Neuronal stem cell (in vitro differentiated cells): ENCODE results near the gene GTSE1.

Experiments used
- DNase-seq: peaks from one replicate; pipeline ENCODE4 v3.0.0-alpha.2; 2013; ENCODE audit warnings: low spot score
- H2AFZ ChIP-seq: one replicate; pipeline ENCODE4 v1.6.1; 2013; ENCODE audit warnings: mild to moderate bottlenecking, low read length, inconsistent platforms
- H2AK5ac ChIP-seq: 2 replicates; pipeline ENCODE4 v1.6.1; 2013; ENCODE audit warnings: low read depth, mild to moderate bottlenecking, inconsistent platforms, low read length, moderate library complexity, mixed read lengths
- H2BK120ac ChIP-seq: 2 replicates; pipeline ENCODE4 v1.6.1; 2013; ENCODE audit warnings: low read depth, mild to moderate bottlenecking, inconsistent platforms, low read length, moderate library complexity, mixed read lengths
- H2BK12ac ChIP-seq: one replicate; pipeline ENCODE4 v1.6.1; 2013; ENCODE audit warnings: low read length, inconsistent platforms
- H2BK15ac ChIP-seq: 2 replicates; pipeline ENCODE4 v1.6.1; 2013; ENCODE audit warnings: mild to moderate bottlenecking, low read length, inconsistent platforms, mixed read lengths
- H2BK5ac ChIP-seq: one replicate; pipeline ENCODE4 v1.6.1; 2013; ENCODE audit warnings: inconsistent platforms, mild to moderate bottlenecking, low read length, moderate library complexity
- H3K14ac ChIP-seq: one replicate; pipeline ENCODE4 v1.6.1; 2013; ENCODE audit warnings: low read length, inconsistent platforms
- H3K18ac ChIP-seq: 2 replicates; pipeline ENCODE4 v1.6.1; 2013; ENCODE audit warnings: low read length, inconsistent platforms
- H3K23ac ChIP-seq: 2 replicates; pipeline ENCODE4 v1.6.1; 2013; ENCODE audit warnings: low read depth, mild to moderate bottlenecking, mixed read lengths, low read length, inconsistent platforms; ENCODE audit not compliant: poor library complexity
- H3K27ac ChIP-seq: replicated peaks from 3 replicates; pipeline ENCODE4 v1.5.1; 2013; ENCODE audit warnings: low read length, inconsistent platforms
- H3K27me3 ChIP-seq, 3 experiments: 2 replicates each; pipeline ENCODE4 v1.6.1; 2013; ENCODE audit warnings: low read length in 3 of 3, mild to moderate bottlenecking in 2 of 3, inconsistent platforms in 1 of 3, low read depth in 1 of 3, mixed read lengths in 1 of 3, moderate library complexity in 1 of 3; ENCODE audit not compliant: control insufficient read depth in 3 of 3, insufficient read depth in 3 of 3
- H3K36me3 ChIP-seq, 2 donors: replicated peaks in 1 of 2; 2 replicates each; pipeline ENCODE4 v1.6.1; 2013; ENCODE audit warnings: low read length in 2 of 2; ENCODE audit not compliant: control insufficient read depth in 2 of 2, insufficient read depth in 2 of 2
- H3K4ac ChIP-seq: 2 replicates; pipeline ENCODE4 v1.6.1; 2013; ENCODE audit warnings: inconsistent platforms, mild to moderate bottlenecking, low read length, moderate library complexity
- H3K4me1 ChIP-seq, 2 donors: 1 replicate in 1 of 2; 2 replicates in 1 of 2; pipeline ENCODE4 v1.6.1; 2013; ENCODE audit warnings: low read length in 2 of 2, low read depth in 1 of 2; ENCODE audit not compliant: control insufficient read depth in 2 of 2, insufficient read depth in 1 of 2
- H3K4me2 ChIP-seq: one replicate; pipeline ENCODE4 v1.6.1; 2013; ENCODE audit warnings: mild to moderate bottlenecking, low read length, inconsistent platforms; ENCODE audit not compliant: insufficient read depth, poor library complexity, severe bottlenecking
- H3K4me3 ChIP-seq, 2 donors: 2 replicates each; pipeline ENCODE4 v1.5.1; 2013; ENCODE audit warnings: low read length in 2 of 2, mild to moderate bottlenecking in 2 of 2, inconsistent platforms in 1 of 2, moderate library complexity in 1 of 2
- H3K79me1 ChIP-seq: one replicate; pipeline ENCODE4 v1.6.1; 2013; ENCODE audit warnings: low read depth, mild to moderate bottlenecking, inconsistent platforms, low read length, moderate library complexity
- H3K9ac ChIP-seq: one replicate; pipeline ENCODE4 v1.6.1; 2013; ENCODE audit warnings: mild to moderate bottlenecking, low read depth, low read length, inconsistent platforms; ENCODE audit not compliant: poor library complexity
- H3K9me3 ChIP-seq, 2 donors: replicated peaks in 1 of 2; 2 replicates each; pipeline versions ENCODE3 to v1.6.1; 2013; ENCODE audit warnings: low read length in 2 of 2, mild to moderate bottlenecking in 2 of 2, inconsistent platforms in 1 of 2, low read depth in 1 of 2, mixed read lengths in 1 of 2, moderate library complexity in 1 of 2; ENCODE audit not compliant: control insufficient read depth in 2 of 2, insufficient read depth in 1 of 2
- H4K8ac ChIP-seq: one replicate; pipeline ENCODE4 v1.6.1; 2013; ENCODE audit warnings: low read depth, mild to moderate bottlenecking, inconsistent platforms, low read length, moderate library complexity
- H4K91ac ChIP-seq: one replicate; pipeline ENCODE4 v1.6.1; 2013; ENCODE audit warnings: low read length, low read depth, mild to moderate bottlenecking, inconsistent platforms; ENCODE audit not compliant: poor library complexity
- WGBS, 2 donors: extraction: QIAGEN DNeasy Blood & Tissue Kit; methylation state at CpG; one replicate each; pipeline ENCODE4 v1.1.7; 2013; ENCODE audit warnings: missing lambda C conversion rate in 2 of 2, mixed read lengths in 1 of 2; ENCODE audit not compliant: insufficient read length in 2 of 2, insufficient replicate concordance in 1 of 2; ENCODE audit errors: extremely low coverage in 2 of 2; 5-methylcytosine and 5-hydroxymethylcytosine counted together

The GTSE1 gene

GRCh38 chr22:46250783-46251125 lies 45.9 kb upstream of the GTSE1 start:
- Histone ChIP-seq H3K9me3 (peaks cover 8 to 15% of the 10 kb centered on the region in 2 donors), H3K4me3 (peak overlapping the region; percentile 97 to 99), H3K36me3 (peaks cover 0 to 5% of the 10 kb centered on the region in 2 donors), H2BK5ac (peak overlapping the region; percentile 63), H2AFZ (peak overlapping the region; percentile 99), H2AK5ac (peak overlapping the region; percentile 89), H2BK15ac (no peak overlapping the region), H2BK120ac (no peak overlapping the region), H2BK12ac (peak overlapping the region; percentile 14), H3K4ac (peak overlapping the region; percentile 97), H3K14ac (peak overlapping the region; percentile 97), H3K4me1 (peaks cover 0 to 6% of the 10 kb centered on the region in 2 donors), H4K91ac (peak overlapping the region; percentile 62), H3K18ac (peak overlapping the region; percentile 98), H3K4me2 (peak overlapping the region; percentile 92), H3K27ac (no peak overlapping the region), H3K9ac (peak overlapping the region; percentile 95), H3K27me3 (peaks cover 0 to 2% (median 0%) of the 10 kb centered on the region in 3 experiments), H3K23ac (peak overlapping the region; percentile 52), H4K8ac (peak overlapping the region; percentile 75), H3K79me1 (peaks cover 8% of the 10 kb centered on the region)
- DNase-seq: no peak
- WGBS, 2 donors: no CpG with 5 or more reads among the region's 25 CpGs

- Histone ChIP-seq H3K4me2 (peak overlapping the region; percentile 92), H2AFZ (no peak overlapping the region), H3K36me3 (peaks cover 0 to 5% of the 10 kb centered on the region in 2 donors), H2BK5ac (no peak overlapping the region), H3K4me3 (peak overlapping the region in 1 of 2 donors; percentile 97), H3K4me1 (peaks cover 0 to 6% of the 10 kb centered on the region in 2 donors), H3K14ac (no peak overlapping the region), H2BK12ac (no peak overlapping the region), H3K79me1 (peaks cover 8% of the 10 kb centered on the region), H3K9ac (no peak overlapping the region), H2BK120ac (no peak overlapping the region), H3K27me3 (peaks cover 0 to 2% (median 0%) of the 10 kb centered on the region in 3 experiments), H3K18ac (no peak overlapping the region), H2AK5ac (peak overlapping the region; percentile 89), H2BK15ac (no peak overlapping the region), H3K9me3 (peaks cover 9 to 19% of the 10 kb centered on the region in 2 donors), H4K8ac (no peak overlapping the region), H3K23ac (peak overlapping the region; percentile 52), H4K91ac (no peak overlapping the region), H3K4ac (no peak overlapping the region), H3K27ac (no peak overlapping the region)
- no peak for DNase-seq
- no CpG with 5 or more reads among the region's 7 CpGs for WGBS, 2 donors
Observed at GRCh38 chr22:46251266-46251665, 45.4 kb upstream of the GTSE1 start.

- Histone ChIP-seq H3K14ac (no peak overlapping the region), H2BK5ac (no peak overlapping the region), H2AFZ (no peak overlapping the region), H3K79me1 (peaks cover 8% of the 10 kb centered on the region), H4K8ac (no peak overlapping the region), H3K4me1 (peaks cover 0 to 6% of the 10 kb centered on the region in 2 donors), H3K36me3 (peaks cover 0 to 4% of the 10 kb centered on the region in 2 donors), H4K91ac (no peak overlapping the region), H3K18ac (no peak overlapping the region), H3K23ac (no peak overlapping the region), H2BK12ac (no peak overlapping the region), H2AK5ac (no peak overlapping the region), H3K4me3 (no peak overlapping the region), H2BK120ac (no peak overlapping the region), H2BK15ac (no peak overlapping the region), H3K9me3 (peaks cover 14 to 21% of the 10 kb centered on the region in 2 donors), H3K27ac (no peak overlapping the region), H3K4ac (no peak overlapping the region), H3K27me3 (peaks cover 0 to 2% (median 0%) of the 10 kb centered on the region in 3 experiments), H3K9ac (no peak overlapping the region), H3K4me2 (no peak overlapping the region)
- whole genome bisulfite sequencing, 2 donors: no CpG with 5 or more reads among the region's 9 CpGs
- no peak for DNase-seq
Observed at GRCh38 chr22:46251816-46252380, 44.8 kb upstream of the GTSE1 start.

GRCh38 chr22:46256358-46256958 lies 40.2 kb upstream of the GTSE1 start:
- DNase-seq: no peak
- Histone ChIP-seq H3K23ac (no peak overlapping the region), H3K4me2 (no peak overlapping the region), H3K14ac (no peak overlapping the region), H2AFZ (no peak overlapping the region), H2AK5ac (no peak overlapping the region), H2BK5ac (no peak overlapping the region), H3K9me3 (peaks cover 23 to 48% of the 10 kb centered on the region in 2 donors), H3K4ac (no peak overlapping the region), H3K79me1 (no peaks in the 10 kb centered on the region), H3K4me3 (no peak overlapping the region), H3K9ac (no peak overlapping the region), H3K27ac (no peak overlapping the region), H3K4me1 (no peaks in the 10 kb centered on the region), H2BK12ac (no peak overlapping the region), H4K91ac (no peak overlapping the region), H3K18ac (no peak overlapping the region), H4K8ac (no peak overlapping the region), H2BK15ac (no peak overlapping the region), H2BK120ac (no peak overlapping the region), H3K36me3 (no peaks in the 10 kb centered on the region), H3K27me3 (peaks cover 0 to 24% (median 6%) of the 10 kb centered on the region in 3 experiments)
- no CpG with 5 or more reads among the region's 8 CpGs for WGBS, 2 donors
